HepG2 (cell line): ENCODE results near the gene FAM156B. TPM values are rescaled to one million over a fixed set of nuclear protein-coding genes. Genes with fewer than 3 reads are reported as not detected.
A peak's percentile ranks its signal among the peaks of the same experiment; 100 is the strongest.

Source experiments
- CCAR2 ChIP-seq: fragments of 200-400 bp; formaldehyde crosslinking; optimal IDR thresholded peaks from 2 replicates; pipeline ENCODE3; 2018; ENCODE audit warnings: low read depth, mild to moderate bottlenecking, low read length, moderate library complexity
- NCOA1 ChIP-seq: sonication (generic); formaldehyde crosslinking; IDR thresholded peaks from 2 replicates; pipeline ENCODE4 v1.9.0; 2021; ENCODE audit warnings: missing genetic modification reagents
- NR2C2 ChIP-seq: sonication (generic); formaldehyde crosslinking; IDR thresholded peaks from 2 replicates; pipeline ENCODE4 v1.4.0; 2020; ENCODE audit warnings: missing genetic modification reagents, mild to moderate bottlenecking, moderate library complexity, borderline replicate concordance
- PRDM10 ChIP-seq: sonication (generic); formaldehyde crosslinking; IDR thresholded peaks from 2 replicates; pipeline ENCODE4 v1.4.0; 2020; ENCODE audit warnings: low read depth, missing genetic modification reagents
- RBFOX2 ChIP-seq: fragments of 200-400 bp; formaldehyde crosslinking; IDR thresholded peaks from 2 replicates; pipeline ENCODE4 v1.6.1; 2017; ENCODE audit warnings: low read depth, mild to moderate bottlenecking, low read length
- REL ChIP-seq: sonication (generic); formaldehyde crosslinking; conservative IDR thresholded peaks from 2 replicates; pipeline ENCODE4 v1.8.0; 2022; ENCODE audit warnings: mild to moderate bottlenecking, missing genetic modification reagents, moderate library complexity
- RNF219 ChIP-seq: sonication (generic); formaldehyde crosslinking; IDR thresholded peaks from 2 replicates; pipeline ENCODE4 v1.5.0; 2020; ENCODE audit warnings: mild to moderate bottlenecking, missing genetic modification reagents
- TBL1XR1 ChIP-seq: fragments of 150-350 bp; IDR thresholded peaks from 2 replicates; pipeline ENCODE4 v1.6.1; 2014; ENCODE audit warnings: borderline replicate concordance, low read length; ENCODE audit not compliant: partially characterized antibody
- TCF7 ChIP-seq: sonication (generic); IDR thresholded peaks from 2 replicates; pipeline ENCODE4 v1.6.1; 2016; ENCODE audit warnings: antibody characterized with exemption, low read depth
- ZFP36 ChIP-seq: fragments of 150-350 bp; IDR thresholded peaks from 2 replicates; pipeline ENCODE4 v1.6.1; 2018; ENCODE audit warnings: borderline replicate concordance, low read length, low read depth; ENCODE audit not compliant: partially characterized antibody
- ZFP91 ChIP-seq: sonication (generic); formaldehyde crosslinking; IDR thresholded peaks from 2 replicates; pipeline ENCODE4 v1.9.0; 2022; ENCODE audit warnings: missing genetic modification reagents, mild to moderate bottlenecking, borderline replicate concordance
- ZNF333 ChIP-seq: sonication (generic); formaldehyde crosslinking; IDR thresholded peaks from 2 replicates; pipeline ENCODE4 v1.4.0; 2020; ENCODE audit warnings: mild to moderate bottlenecking, missing genetic modification reagents, borderline replicate concordance
- ZNF512 ChIP-seq: sonication (generic); formaldehyde crosslinking; IDR thresholded peaks from 2 replicates; pipeline ENCODE4 v1.4.0; 2020; ENCODE audit warnings: mild to moderate bottlenecking, missing genetic modification reagents
- ZNF512B ChIP-seq: sonication (generic); formaldehyde crosslinking; IDR thresholded peaks from 2 replicates; pipeline ENCODE4 v1.5.1; 2020; ENCODE audit warnings: missing genetic modification reagents, mild to moderate bottlenecking, borderline replicate concordance
- ZNF772 ChIP-seq: sonication (generic); formaldehyde crosslinking; IDR thresholded peaks from 2 replicates; pipeline ENCODE4 v1.5.0; 2020; ENCODE audit warnings: mild to moderate bottlenecking, missing genetic modification reagents
- polyA plus RNA-seq, 8 experiments: library from polyadenylated mRNA; depleted of rRNA in 3 of 8; stranded (reverse) in 7 of 8; unstranded in 1 of 8; fragments of >200 nt; fragmentation: Illumina TruSeq in 4 of 8; extraction: Trizol in 4 of 8; gene quantifications; 2 replicates each; pipeline versions ENCODE4 v1.2.1 to v1.2.3, GENCODE V29; 2011 to 2016; ENCODE audit warnings: low read depth in 4 of 8, missing spikeins in 1 of 8, mixed read lengths in 1 of 8; ENCODE audit not compliant: insufficient read depth in 1 of 8
- total RNA-seq, 5 experiments: library from RNA; depleted of rRNA; stranded (reverse); fragments of >200 nt; fragmentation: Illumina TruSeq; extraction: Trizol; gene quantifications; 2 replicates each; pipeline ENCODE4 v1.2.3, GENCODE V29; 2016; ENCODE audit warnings: low read depth in 1 of 5

Gene FAM156B
- total and polyA plus RNA-seq, 2 of the 13 experiments (the other 11 are each of a cell fraction or from before 2014, with no cell fraction given), result 7.8 to 82.1 TPM

GRCh38 chrX:52934704-52935469, 37.8 kb downstream of the FAM156B start (continued):
- no peak for TF ChIP-seq RNF219 (CRISPR knock-in tag)
- TF ChIP-seq ZNF333 (CRISPR knock-in tag), result no peak
- no peak for TF ChIP-seq ZFP36
- TF ChIP-seq ZNF772 (CRISPR knock-in tag), result no peak
- TF ChIP-seq ZNF512B (CRISPR knock-in tag), result no peak
- peak; percentile 77 for TF ChIP-seq ZFP91
- peak; percentile 23 for TF ChIP-seq TBL1XR1
- peak; percentile 88 for TF ChIP-seq RBFOX2
- peak; percentile 57; the same call in 1 of the 2 replicates for TF ChIP-seq NR2C2 (CRISPR knock-in tag)
- no peak for TF ChIP-seq TCF7
- no peak for TF ChIP-seq NCOA1 (CRISPR knock-in tag)
- no peak for TF ChIP-seq CCAR2
- TF ChIP-seq REL (CRISPR knock-in tag), result no peak
- no peak for TF ChIP-seq PRDM10
- no peak for TF ChIP-seq ZNF512 (CRISPR knock-in tag)
